Ishikawa (cell line): ENCODE measurements around the gene RNF220.

Experiments
- CEBPB ChIP-seq: IDR thresholded peaks from 2 replicates; pipeline ENCODE4 v1.6.1; 2012
- CREB1 ChIP-seq: IDR thresholded peaks from 2 replicates; pipeline ENCODE4 v1.6.1; 2012; ENCODE audit warnings: low read depth
- EGR1 ChIP-seq: IDR thresholded peaks from 2 replicates; pipeline ENCODE4 v1.6.1; 2012
- EP300 ChIP-seq: IDR thresholded peaks from 2 replicates; pipeline ENCODE4 v1.6.1; 2012; ENCODE audit warnings: borderline replicate concordance
- FOXM1 ChIP-seq: IDR thresholded peaks from 2 replicates; pipeline ENCODE4 v1.6.1; 2012; ENCODE audit warnings: low read depth, borderline replicate concordance
- RAD21 ChIP-seq: IDR thresholded peaks from 2 replicates; pipeline ENCODE4 v1.6.1; 2012; ENCODE audit warnings: low read depth
- REST ChIP-seq: IDR thresholded peaks from 2 replicates; pipeline ENCODE4 v1.6.1; 2012; ENCODE audit warnings: low read depth, mild to moderate bottlenecking
- TAF1 ChIP-seq: IDR thresholded peaks from 2 replicates; pipeline ENCODE4 v1.6.1; 2012; ENCODE audit warnings: low read depth, mild to moderate bottlenecking
- TCF12 ChIP-seq: IDR thresholded peaks from 2 replicates; pipeline ENCODE4 v1.6.1; 2012; ENCODE audit warnings: low read depth
- USF1 ChIP-seq: IDR thresholded peaks from 2 replicates; pipeline ENCODE4 v1.6.1; 2012
- YY1 ChIP-seq: IDR thresholded peaks from 2 replicates; pipeline ENCODE4 v1.6.1; 2012; ENCODE audit warnings: low read depth
- TF ChIP-seq, protein P1 (sequence below): IDR thresholded peaks from 2 replicates; pipeline ENCODE4 v1.6.1; 2012

DNA sequence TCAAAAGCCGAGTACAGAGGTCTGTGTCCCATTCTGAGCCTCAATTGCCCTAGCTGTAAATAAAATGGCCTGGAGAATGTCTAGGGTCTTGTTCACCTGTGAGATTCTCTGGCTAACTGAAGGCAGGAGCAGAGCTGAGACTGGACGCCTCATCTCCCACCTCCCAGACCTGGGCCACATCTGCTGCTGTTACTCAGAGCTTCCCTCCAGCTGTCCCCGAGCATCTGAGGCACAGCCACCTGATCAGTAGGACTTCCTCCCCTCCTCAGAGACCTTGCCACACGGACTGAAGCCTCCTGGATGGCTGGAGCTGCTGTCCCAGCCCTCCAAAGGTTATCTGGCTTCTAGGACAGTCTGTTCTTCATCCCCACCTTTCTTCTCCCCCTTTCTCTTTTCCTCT, 206.8 kb downstream of the RNF220 start:
- TF ChIP-seq RAD21 (no peak), YY1 (no peak), REST (no peak), EP300 (no peak), FOXM1 (no peak), CREB1 (no peak), CEBPB (no peak), TAF1 (no peak), EGR1 (no peak), TCF12 (no peak), USF1 (no peak)
- TF ChIP-seq, protein P1, sequence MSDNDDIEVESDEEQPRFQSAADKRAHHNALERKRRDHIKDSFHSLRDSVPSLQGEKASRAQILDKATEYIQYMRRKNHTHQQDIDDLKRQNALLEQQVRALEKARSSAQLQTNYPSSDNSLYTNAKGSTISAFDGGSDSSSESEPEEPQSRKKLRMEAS: no peak
